Measurements from ENCODE around the gene TMEM91.
"Not testable (repeated sequence)": the region's sequence is repeated elsewhere in the genome, so short reads cannot be mapped to it uniquely, and the experiment has no call there.

The TMEM91 gene

GRCh38 chr19:41377977-41378709, 1.8 kb downstream of the TMEM91 start:
- DNase-seq (ENCODE audit: low spot score): no peak

- not testable (repeated sequence) for DNase-seq (ENCODE audit: low spot score)
Measured at GRCh38 chr19:41381536-41381935, 5.2 kb downstream of the TMEM91 start.

- no peak for DNase-seq (ENCODE audit: low spot score)
Measured at GRCh38 chr19:41384351-41384750, 8.0 kb downstream of the TMEM91 start.

GRCh38 chr19:41386442-41386841, 10.1 kb downstream of the TMEM91 start:
- no peak for DNase-seq (ENCODE audit: low spot score)

GRCh38 chr19:41391618-41392017, 15.3 kb downstream of the TMEM91 start:
- no peak for DNase-seq (ENCODE audit: low spot score)

GRCh38 chr19:41392775-41393174, 16.4 kb downstream of the TMEM91 start:
- no peak for DNase-seq (ENCODE audit: low spot score)

- no peak for DNase-seq (ENCODE audit: low spot score)
Measured at GRCh38 chr19:41395355-41395754, 19.0 kb downstream of the TMEM91 start.

GRCh38 chr19:41397086-41398049, 21.0 kb downstream of the TMEM91 start, which contains the start of the genes BCKDHA and EXOSC5:
Gene BCKDHA (plus strand): TSS chr19:41397818. CDS start chr19:41397828, 10 bp downstream.
Gene EXOSC5 (minus strand): TSS chr19:41397359. CDS start chr19:41397328, 31 bp downstream.
- DNase-seq (ENCODE audit: low spot score): peak; percentile 98

- DNase-seq (ENCODE audit: low spot score): no peak
Measured at GRCh38 chr19:41398050-41398418, 21.7 kb downstream of the TMEM91 start.

- no peak for DNase-seq (ENCODE audit: low spot score)
Measured at GRCh38 chr19:41398598-41398997, 22.3 kb downstream of the TMEM91 start.

- no peak for DNase-seq (ENCODE audit: low spot score)
Measured at GRCh38 chr19:41399091-41399490, 22.8 kb downstream of the TMEM91 start.

- DNase-seq (ENCODE audit: low spot score): no peak
Measured at GRCh38 chr19:41399525-41399924, 23.2 kb downstream of the TMEM91 start.

- no peak for DNase-seq (ENCODE audit: low spot score)
Measured at GRCh38 chr19:41401483-41401882, 25.1 kb downstream of the TMEM91 start.

GRCh38 chr19:41402010-41402409, 25.7 kb downstream of the TMEM91 start:
- DNase-seq (ENCODE audit: low spot score): no peak

GRCh38 chr19:41403181-41403970, 27.0 kb downstream of the TMEM91 start:
- no peak for DNase-seq (ENCODE audit: low spot score)

GRCh38 chr19:41405776-41406175, 29.4 kb downstream of the TMEM91 start:
- no peak for DNase-seq (ENCODE audit: low spot score)

- no peak for DNase-seq (ENCODE audit: low spot score)
Measured at GRCh38 chr19:41407271-41407670, 30.9 kb downstream of the TMEM91 start.

GRCh38 chr19:41408256-41408655, 31.9 kb downstream of the TMEM91 start:
- no peak for DNase-seq (ENCODE audit: low spot score)

- DNase-seq (ENCODE audit: low spot score): not testable (repeated sequence)
Measured at GRCh38 chr19:41408846-41409245, 32.5 kb downstream of the TMEM91 start.

- no peak for DNase-seq (ENCODE audit: low spot score)
Measured at GRCh38 chr19:41409288-41409687, 33.0 kb downstream of the TMEM91 start.

GRCh38 chr19:41410336-41411054, 34.2 kb downstream of the TMEM91 start:
- no peak for DNase-seq (ENCODE audit: low spot score)

Measured in left forelimb (tissue), 1 donor.